Endothelial cell (in vitro differentiated cells): ENCODE results near the gene PRF1. TPM values are rescaled to one million over a fixed set of nuclear protein-coding genes. Genes with fewer than 3 reads are reported as not detected.

Experiments used
- DNase-seq: peaks from one replicate; pipeline ENCODE4 v3.0.0; 2021; ENCODE audit warnings: low spot score
- H3K27ac Mint-ChIP-seq: one replicate; pipeline ENCODE4 v1.8.0; 2021; ENCODE audit warnings: mixed read lengths, inconsistent platforms; ENCODE audit not compliant: unreplicated experiment
- H3K27me3 Mint-ChIP-seq: one replicate; pipeline ENCODE4 v1.8.0; 2021; ENCODE audit warnings: mild to moderate bottlenecking, moderate library complexity, mixed read lengths, inconsistent platforms; ENCODE audit not compliant: unreplicated experiment
- H3K36me3 Mint-ChIP-seq: one replicate; pipeline ENCODE4 v1.8.0; 2021; ENCODE audit warnings: mild to moderate bottlenecking, low read depth, mixed read lengths, inconsistent platforms; ENCODE audit not compliant: unreplicated experiment
- H3K4me1 Mint-ChIP-seq: one replicate; pipeline ENCODE4 v1.8.0; 2021; ENCODE audit warnings: mild to moderate bottlenecking, mixed read lengths, inconsistent platforms; ENCODE audit not compliant: unreplicated experiment
- H3K4me3 Mint-ChIP-seq: one replicate; pipeline ENCODE4 v1.8.0; 2021; ENCODE audit warnings: mild to moderate bottlenecking, mixed read lengths, inconsistent platforms; ENCODE audit not compliant: unreplicated experiment
- H3K9me3 Mint-ChIP-seq: one replicate; pipeline ENCODE4 v1.8.0; 2021; ENCODE audit warnings: mixed read lengths, inconsistent platforms; ENCODE audit not compliant: unreplicated experiment
- CTCF ChIP-seq: fragments of 200-600 bp; sonication (generic); IDR thresholded peaks from one replicate; pipeline ENCODE4 v1.5.0; 2021; ENCODE audit warnings: antibody characterized with exemption; ENCODE audit not compliant: unreplicated experiment
- total RNA-seq: library from RNA; stranded (reverse); fragmentation: NEBNext Ultra II Directional; extraction: Animal tissue kit (Norgen Biotek cat#: 25700); gene quantifications from one replicate; pipeline ENCODE4 v1.2.1, GENCODE V29; 2021; ENCODE audit not compliant: unreplicated experiment

PRF1 gene
- total RNA-seq, 1 donor from 2014 or later = not detected

- peaks cover 46% of the 10 kb centered on the region for H3K4me1 Mint-ChIP-seq
- no peak overlapping the region for H3K4me3 Mint-ChIP-seq
- peaks cover 32% of the 10 kb centered on the region for H3K36me3 Mint-ChIP-seq
- no peak for TF ChIP-seq CTCF
- no peaks in the 10 kb centered on the region for H3K9me3 Mint-ChIP-seq
- DNase-seq = no peak
- H3K27me3 Mint-ChIP-seq = peaks cover 35% of the 10 kb centered on the region
- H3K27ac Mint-ChIP-seq = no peak overlapping the region
These were observed 40.3 kb downstream of the PRF1 start for GRCh38 chr10:70562036-70562755.

GRCh38 chr10:70561558-70561957 is 41.0 kb downstream of the PRF1 start:
- peaks cover 37% of the 10 kb centered on the region for H3K36me3 Mint-ChIP-seq
- H3K27ac Mint-ChIP-seq = no peak overlapping the region
- H3K9me3 Mint-ChIP-seq = no peaks in the 10 kb centered on the region
- H3K27me3 Mint-ChIP-seq = peaks cover 35% of the 10 kb centered on the region
- no peak for DNase-seq
- no peak overlapping the region for H3K4me3 Mint-ChIP-seq
- no peak for TF ChIP-seq CTCF
- H3K4me1 Mint-ChIP-seq = peaks cover 46% of the 10 kb centered on the region

GRCh38 chr10:70561070-70561469 is 41.5 kb downstream of the PRF1 start:
- H3K4me1 Mint-ChIP-seq = peaks cover 46% of the 10 kb centered on the region
- no peak overlapping the region for H3K4me3 Mint-ChIP-seq
- TF ChIP-seq CTCF = no peak
- no peak for DNase-seq
- H3K36me3 Mint-ChIP-seq = peaks cover 39% of the 10 kb centered on the region
- H3K27me3 Mint-ChIP-seq = peaks cover 31% of the 10 kb centered on the region
- no peak overlapping the region for H3K27ac Mint-ChIP-seq
- H3K9me3 Mint-ChIP-seq = no peaks in the 10 kb centered on the region

GRCh38 chr10:70560511-70560941 is 42.0 kb downstream of the PRF1 start:
- Mint-ChIP-seq H3K36me3 (peaks cover 40% of the 10 kb centered on the region), H3K4me1 (peaks cover 46% of the 10 kb centered on the region), H3K27me3 (peaks cover 30% of the 10 kb centered on the region), H3K27ac (no peak overlapping the region), H3K4me3 (no peak overlapping the region), H3K9me3 (no peaks in the 10 kb centered on the region)
- TF ChIP-seq CTCF = no peak
- no peak for DNase-seq

- H3K36me3 Mint-ChIP-seq = peaks cover 40% of the 10 kb centered on the region
- H3K4me1 Mint-ChIP-seq = peaks cover 42% of the 10 kb centered on the region
- DNase-seq = no peak
- H3K27ac Mint-ChIP-seq = no peak overlapping the region
- H3K4me3 Mint-ChIP-seq = peak overlapping the region; percentile 76
- H3K9me3 Mint-ChIP-seq = no peaks in the 10 kb centered on the region
- H3K27me3 Mint-ChIP-seq = peaks cover 29% of the 10 kb centered on the region
- TF ChIP-seq CTCF = no peak
These were observed 42.7 kb downstream of the PRF1 start for GRCh38 chr10:70559861-70560260.
